Spleen (tissue), 11 donors: ENCODE results near the gene HMGN1. TPM values are rescaled to one million over a fixed set of nuclear protein-coding genes. Genes with fewer than 3 reads are reported as not detected.
"Not testable (repeated sequence)": the region's sequence is repeated elsewhere in the genome, so short reads cannot be mapped to it uniquely, and the experiment has no call there.

Experiments
- DNase-seq: peaks from one replicate; pipeline ENCODE4 v3.0.0-alpha.2; 2020
- H3K27ac ChIP-seq, 8 donors: fragments of 200-600 bp; sonication (generic) in 7 of 8; 1 replicate in 4 of 8; 2 replicates in 4 of 8; pipeline versions ENCODE4 v1.5.0 to v1.8.0; 2016 to 2021; ENCODE audit warnings: inconsistent platforms in 4 of 8, mild to moderate bottlenecking in 4 of 8, moderate library complexity in 1 of 8
- H3K27me3 ChIP-seq, 7 donors: fragments of 200-600 bp; sonication (generic) in 6 of 7; replicated peaks in 1 of 7; 1 replicate in 4 of 7; 2 replicates in 3 of 7; pipeline versions ENCODE4 v1.5.0 to v1.8.0; 2016 to 2021; ENCODE audit warnings: inconsistent platforms in 3 of 7, mild to moderate bottlenecking in 1 of 7
- H3K36me3 ChIP-seq, 6 donors: fragments of 200-600 bp; sonication (generic) in 5 of 6; 1 replicate in 4 of 6; 2 replicates in 2 of 6; pipeline versions ENCODE4 v1.5.0 to v1.8.0; 2016 to 2021; ENCODE audit warnings: inconsistent platforms in 2 of 6
- H3K4me1 ChIP-seq, 6 donors: fragments of 200-600 bp; sonication (generic) in 5 of 6; 1 replicate in 3 of 6; 2 replicates in 3 of 6; pipeline versions ENCODE4 v1.5.0 to v1.8.0; 2016 to 2021; ENCODE audit warnings: inconsistent platforms in 3 of 6
- H3K4me3 ChIP-seq, 8 donors: fragments of 200-600 bp; sonication (generic) in 7 of 8; 1 replicate in 4 of 8; 2 replicates in 4 of 8; pipeline versions ENCODE4 v1.5.0 to v1.8.0; 2016 to 2021; ENCODE audit warnings: inconsistent platforms in 4 of 8, mild to moderate bottlenecking in 4 of 8, moderate library complexity in 2 of 8
- H3K9me3 ChIP-seq, 8 donors: fragments of 200-600 bp; sonication (generic) in 7 of 8; 1 replicate in 4 of 8; 2 replicates in 4 of 8; pipeline versions ENCODE4 v1.5.0 to v1.8.0; 2016 to 2021; ENCODE audit warnings: inconsistent platforms in 4 of 8
- CTCF ChIP-seq, 11 experiments: fragments of 200-600 bp in 7 of 11; fragments of 450-650 bp in 4 of 11; sonication (generic) in 4 of 11; IDR thresholded peaks in 8 of 11; conservative IDR thresholded peaks in 3 of 11; 1 replicate in 7 of 11; 2 replicates in 4 of 11; pipeline versions ENCODE4 v1.4.0 to v1.8.0; 2016 to 2021; ENCODE audit warnings: antibody characterized with exemption in 11 of 11, inconsistent platforms in 4 of 11, mild to moderate bottlenecking in 1 of 11
- POLR2A ChIP-seq, 3 donors: fragments of 450-650 bp; IDR thresholded peaks; one replicate each; pipeline ENCODE4 v1.5.1; 2017; ENCODE audit warnings: antibody characterized with exemption in 3 of 3, mild to moderate bottlenecking in 1 of 3
- POLR2AphosphoS5 ChIP-seq, 3 donors: sonication (generic); formaldehyde crosslinking; IDR thresholded peaks; one replicate each; pipeline ENCODE4 v1.5.1; 2017; ENCODE audit warnings: antibody characterized with exemption in 3 of 3
- WGBS, 5 donors: extraction: QIAGEN DNeasy Blood & Tissue Kit in 3 of 5; methylation state at CpG; one replicate each; pipeline versions ENCODE4 v1.1.5 to v1.1.7; 2013 to 2018; 5-methylcytosine and 5-hydroxymethylcytosine counted together
- intact Hi-C: fragments of 100-400 bp; cut with DNase I; formaldehyde crosslinking; loops from one replicate; pipeline ENCODE4 v1.15.0; 2023; ENCODE audit warnings: low total_unique reads
- polyA plus RNA-seq, 3 donors: library from polyadenylated mRNA; stranded (reverse); fragments of 200-250 nt; gene quantifications; one replicate each; pipeline ENCODE4 v1.2.1, GENCODE V29; 2013
- total RNA-seq, 7 donors: library from RNA; depleted of rRNA in 3 of 7; stranded (reverse); fragments of >200 nt in 3 of 7; fragmentation: NEBNext Ultra II Directional in 4 of 7; extraction: Animal tissue kit (Norgen Biotek cat#: 25700) in 4 of 7; gene quantifications; one replicate each; pipeline versions ENCODE4 v1.1.0 to v1.2.1, GENCODE V29; 2016 to 2021
- donor health status: healthy with polysubstance abuse.
- donor health status: DM: no; HTN: no; CAD: no; lungs with moderate emphysema.
- donor health status: DM: no; HTN: no; CAD: no.
- donor health status: Bipolar disorder and iron deficiency.
- donor health status: healthy.
- donor health status: DM: no; HTN: no; CAD: no.
- donor health status: DM: yes; HTN: yes; CAD: no.

HMGN1 gene
- total and polyA plus RNA-seq, 10 donors: 101 to 276 (median 172) TPM

- intact Hi-C loops: no loop called here
These were observed 24.7 kb upstream of the HMGN1 start for GRCh38 chr21:39373634-39374033.

GRCh38 chr21:39369896-39370288, 21.0 kb upstream of the HMGN1 start:
- 52 to 76% (median 70%) methylated on average over 7 of the region's 7 CpGs for WGBS, 5 donors
- DNase-seq, intact Hi-C loops: not testable (repeated sequence)

More at GRCh38 chr21:39373634-39374033, 24.7 kb upstream of the HMGN1 start:
- peak in 2 of 11 experiments; percentile 7 to 33 for TF ChIP-seq CTCF (IDR thresholded peaks at IDR 0.05 in 8 of 11, conservative IDR thresholded peaks at IDR 0.05 in 3 of 11)
- no peak for TF ChIP-seq POLR2AphosphoS5 (IDR thresholded peaks at IDR 0.05)
- Histone ChIP-seq H3K36me3 (no peaks in the 10 kb centered on the region), H3K4me3 (no peak overlapping the region), H3K27ac (no peak overlapping the region), H3K4me1 (peaks cover 0 to 29% (median 7%) of the 10 kb centered on the region in 6 donors), H3K27me3 (no peaks in the 10 kb centered on the region), H3K9me3 (no peaks in the 10 kb centered on the region)
- DNase-seq: no peak
- 13 to 22% (median 20%) methylated on average over 5 of the region's 5 CpGs for WGBS, 5 donors

GRCh38 chr21:39367783-39368182, 18.9 kb upstream of the HMGN1 start:
- Histone ChIP-seq H3K9me3 (no peaks in the 10 kb centered on the region), H3K36me3 (no peaks in the 10 kb centered on the region), H3K27ac (no peak overlapping the region), H3K4me3 (no peak overlapping the region), H3K4me1 (peaks cover 0 to 19% (median 7%) of the 10 kb centered on the region in 6 donors), H3K27me3 (peaks cover 0 to 4% (median 0%) of the 10 kb centered on the region in 7 donors)
- DNase-seq: no peak
- 81 to 98% (median 92%) methylated on average over 2 of the region's 2 CpGs for WGBS, 5 donors
- TF ChIP-seq POLR2A (IDR thresholded peaks at IDR 0.05) (no peak), POLR2AphosphoS5 (IDR thresholded peaks at IDR 0.05) (no peak), CTCF (IDR thresholded peaks at IDR 0.05 in 8 of 11, conservative IDR thresholded peaks at IDR 0.05 in 3 of 11) (no peak)
- intact Hi-C loops: no loop called here

More at GRCh38 chr21:39369896-39370288, 21.0 kb upstream of the HMGN1 start:
- peaks cover 0 to 29% (median 7%) of the 10 kb centered on the region in 6 donors for H3K4me1 ChIP-seq
- H3K36me3 ChIP-seq, H3K27me3 ChIP-seq, H3K9me3 ChIP-seq, H3K4me3 ChIP-seq: not testable (repeated sequence)
- H3K27ac ChIP-seq: peak overlapping the region in 5 of 8 donors; percentile 20 to 79 (median 55)

- DNase-seq: no peak
- Histone ChIP-seq H3K4me1 (peaks cover 0 to 19% (median 7%) of the 10 kb centered on the region in 6 donors), H3K4me3 (no peak overlapping the region), H3K9me3 (no peaks in the 10 kb centered on the region), H3K27ac (no peak overlapping the region), H3K36me3 (no peaks in the 10 kb centered on the region), H3K27me3 (peaks cover 0 to 10% (median 0%) of the 10 kb centered on the region in 7 donors)
- TF ChIP-seq POLR2AphosphoS5 (IDR thresholded peaks at IDR 0.05): no peak
- TF ChIP-seq CTCF (IDR thresholded peaks at IDR 0.05 in 8 of 11, conservative IDR thresholded peaks at IDR 0.05 in 3 of 11): no peak
- no peak for TF ChIP-seq POLR2A (IDR thresholded peaks at IDR 0.05)
- intact Hi-C loops: no loop called here
- 91 to 99% (median 96%) methylated on average over 4 of the region's 4 CpGs for WGBS, 5 donors
These were observed 17.7 kb upstream of the HMGN1 start for GRCh38 chr21:39366563-39366962.

GRCh38 chr21:39364949-39365348, 16.1 kb upstream of the HMGN1 start:
- Histone ChIP-seq H3K27ac (no peak overlapping the region), H3K9me3 (no peaks in the 10 kb centered on the region), H3K36me3 (no peaks in the 10 kb centered on the region), H3K4me3 (no peak overlapping the region), H3K27me3 (peaks cover 0 to 12% (median 0%) of the 10 kb centered on the region in 7 donors), H3K4me1 (peaks cover 0 to 5% (median under 1%) of the 10 kb centered on the region in 6 donors)
- DNase-seq: no peak
- intact Hi-C loops: no loop called here
- WGBS, 5 donors: 92 to 96% (median 94%) methylated on average over 4 of the region's 4 CpGs
- TF ChIP-seq POLR2A (IDR thresholded peaks at IDR 0.05) (no peak), CTCF (IDR thresholded peaks at IDR 0.05 in 8 of 11, conservative IDR thresholded peaks at IDR 0.05 in 3 of 11) (no peak), POLR2AphosphoS5 (IDR thresholded peaks at IDR 0.05) (no peak)
